H9 (cell line): ENCODE measurements around the gene STYXL1. TPM values are rescaled to one million over a fixed set of nuclear protein-coding genes. Genes with fewer than 3 reads are reported as not detected.

Source experiments
- DNase-seq: peaks from one replicate; pipeline ENCODE4 v3.0.0-alpha.2; 2017
- H2AFZ ChIP-seq: one replicate; pipeline ENCODE4 v1.6.1; 2013; ENCODE audit warnings: mild to moderate bottlenecking, low read length, control low read depth, moderate library complexity
- H2AK5ac ChIP-seq: 2 replicates; pipeline ENCODE4 v1.6.1; 2013; ENCODE audit warnings: low read length, control low read depth, mixed read lengths; ENCODE audit not compliant: insufficient read length
- H2BK120ac ChIP-seq: one replicate; pipeline ENCODE4 v1.6.1; 2013; ENCODE audit warnings: low read depth, mild to moderate bottlenecking, low read length, control low read depth, inconsistent platforms; ENCODE audit not compliant: poor library complexity, severe bottlenecking
- H2BK12ac ChIP-seq: 2 replicates; pipeline ENCODE4 v1.6.1; 2013; ENCODE audit warnings: low read length, control low read depth, mixed read lengths, low read depth; ENCODE audit not compliant: insufficient read length
- H2BK15ac ChIP-seq: 2 replicates; pipeline ENCODE4 v1.6.1; 2013; ENCODE audit warnings: low read depth, low read length, control low read depth
- H2BK20ac ChIP-seq: one replicate; pipeline ENCODE4 v1.6.1; 2013; ENCODE audit warnings: low read depth, mild to moderate bottlenecking, low read length, control low read depth, inconsistent platforms; ENCODE audit not compliant: poor library complexity, severe bottlenecking
- H2BK5ac ChIP-seq: 2 replicates; pipeline ENCODE4 v1.6.1; 2013; ENCODE audit warnings: low read length, control low read depth, mixed read lengths; ENCODE audit not compliant: insufficient read length
- H3K14ac ChIP-seq: 2 replicates; pipeline ENCODE4 v1.6.1; 2013; ENCODE audit warnings: low read length, control low read depth; ENCODE audit not compliant: insufficient read depth
- H3K18ac ChIP-seq: 2 replicates; pipeline ENCODE4 v1.6.1; 2013; ENCODE audit warnings: low read depth, mild to moderate bottlenecking, mixed read lengths, low read length, control low read depth; ENCODE audit not compliant: insufficient read length
- H3K23ac ChIP-seq: 2 replicates; pipeline ENCODE4 v1.6.1; 2013; ENCODE audit warnings: low read length, control low read depth, mixed read lengths, low read depth; ENCODE audit not compliant: insufficient read length
- H3K23me2 ChIP-seq: 2 replicates; pipeline ENCODE4 v1.6.1; 2013; ENCODE audit warnings: low read depth, mild to moderate bottlenecking, mixed read lengths, low read length, control low read depth; ENCODE audit not compliant: insufficient read length, poor library complexity, severe bottlenecking
- H3K27ac ChIP-seq: 2 replicates; pipeline ENCODE4 v1.5.1; 2013; ENCODE audit warnings: low read length, control low read depth, mixed read lengths, low read depth; ENCODE audit not compliant: insufficient read length
- H3K27me3 ChIP-seq: 2 replicates; pipeline ENCODE4 v1.6.1; 2013; ENCODE audit warnings: low read length, control low read depth, inconsistent platforms; ENCODE audit not compliant: insufficient read depth
- H3K4ac ChIP-seq: 2 replicates; pipeline ENCODE4 v1.6.1; 2013; ENCODE audit warnings: low read depth, mild to moderate bottlenecking, control low read depth, inconsistent platforms, low read length, moderate library complexity
- H3K4me1 ChIP-seq: 2 replicates; pipeline ENCODE4 v1.6.1; 2013; ENCODE audit warnings: low read length, control low read depth, inconsistent platforms; ENCODE audit not compliant: insufficient read depth
- H3K4me2 ChIP-seq: 2 replicates; pipeline ENCODE4 v1.6.1; 2013; ENCODE audit warnings: low read length, control low read depth, mixed read lengths; ENCODE audit not compliant: insufficient read length, insufficient read depth
- H3K56ac ChIP-seq: 2 replicates; pipeline ENCODE4 v1.6.1; 2013; ENCODE audit warnings: low read depth, mild to moderate bottlenecking, mixed read lengths, low read length, control low read depth; ENCODE audit not compliant: insufficient read length
- H3K79me1 ChIP-seq: 2 replicates; pipeline ENCODE4 v1.6.1; 2013; ENCODE audit warnings: low read depth, mild to moderate bottlenecking, moderate library complexity, low read length, control low read depth, inconsistent platforms; ENCODE audit not compliant: insufficient read depth, poor library complexity, severe bottlenecking
- H3K79me2 ChIP-seq: 2 replicates; pipeline ENCODE4 v1.6.1; 2013; ENCODE audit warnings: low read length, control low read depth, inconsistent platforms; ENCODE audit not compliant: insufficient read depth
- H3K9ac ChIP-seq: 2 replicates; pipeline ENCODE4 v1.6.1; 2013; ENCODE audit warnings: low read length, control low read depth, mixed read lengths; ENCODE audit not compliant: insufficient read length; ENCODE audit errors: extremely low read depth
- H3K9me3 ChIP-seq: one replicate; pipeline ENCODE4 v1.6.1; 2013; ENCODE audit warnings: low read depth, low read length, inconsistent platforms; ENCODE audit not compliant: control insufficient read depth
- H3T11ph ChIP-seq: one replicate; pipeline ENCODE4 v1.6.1; 2013; ENCODE audit warnings: mild to moderate bottlenecking, low read length, control low read depth, inconsistent platforms
- H4K20me1 ChIP-seq: one replicate; pipeline ENCODE4 v1.6.1; 2013; ENCODE audit not compliant: control insufficient read depth, insufficient read length, insufficient read depth
- H4K5ac ChIP-seq: 2 replicates; pipeline ENCODE4 v1.6.1; 2013; ENCODE audit warnings: low read depth, mild to moderate bottlenecking, mixed read lengths, low read length, control low read depth; ENCODE audit not compliant: insufficient read length
- H4K8ac ChIP-seq: replicated peaks from 2 replicates; pipeline ENCODE4 v1.6.1; 2013; ENCODE audit warnings: low read length, control low read depth, mixed read lengths, low read depth; ENCODE audit not compliant: insufficient read length
- H4K91ac ChIP-seq: 2 replicates; pipeline ENCODE4 v1.6.1; 2013; ENCODE audit warnings: low read depth, mild to moderate bottlenecking, moderate library complexity, mixed read lengths, low read length, control low read depth; ENCODE audit not compliant: insufficient read length
- H3K27ac Mint-ChIP-seq, 3 experiments: 2 replicates in 2 of 3; 3 replicates in 1 of 3; pipeline ENCODE4 v1.8.0; 2020 to 2021; ENCODE audit warnings: mixed read lengths in 3 of 3, mild to moderate bottlenecking in 1 of 3, moderate library complexity in 1 of 3
- H3K27me3 Mint-ChIP-seq: 2 replicates; pipeline ENCODE4 v1.8.0; 2021; ENCODE audit warnings: low read depth, mild to moderate bottlenecking, moderate library complexity, mixed read lengths
- H3K36me3 Mint-ChIP-seq, 3 experiments: 2 replicates in 2 of 3; 3 replicates in 1 of 3; pipeline ENCODE4 v1.8.0; 2020 to 2021; ENCODE audit warnings: low read depth in 3 of 3, mixed read lengths in 3 of 3; ENCODE audit not compliant: insufficient read depth in 1 of 3
- H3K4me1 Mint-ChIP-seq, 2 experiments: 2 replicates each; pipeline ENCODE4 v1.8.0; 2020; ENCODE audit warnings: mixed read lengths in 2 of 2
- H3K4me3 Mint-ChIP-seq, 2 experiments: 2 replicates in 1 of 2; 3 replicates in 1 of 2; pipeline ENCODE4 v1.8.0; 2020 to 2021; ENCODE audit warnings: mild to moderate bottlenecking in 2 of 2, mixed read lengths in 2 of 2, moderate library complexity in 1 of 2
- H3K9me3 Mint-ChIP-seq, 2 experiments: 2 replicates in 1 of 2; 3 replicates in 1 of 2; pipeline ENCODE4 v1.8.0; 2020; ENCODE audit warnings: mild to moderate bottlenecking in 2 of 2, mixed read lengths in 2 of 2, moderate library complexity in 1 of 2
- WGBS: extraction: QIAGEN DNeasy Blood & Tissue Kit; methylation state at CpG from one replicate; pipeline ENCODE4 v1.1.7; 2013; ENCODE audit warnings: missing lambda C conversion rate, low lambda C conversion rate, mixed read lengths; ENCODE audit not compliant: insufficient read length; ENCODE audit errors: extremely low coverage; 5-methylcytosine and 5-hydroxymethylcytosine counted together
- total RNA-seq: library from RNA; stranded (reverse); gene quantifications from 2 replicates; pipeline ENCODE4 v1.2.1, GENCODE V29; 2021
- TF ChIP-seq, protein P1 (sequence below): fragments of 200-600 bp; sonication (generic); conservative IDR thresholded peaks from 3 replicates; pipeline ENCODE4 v1.8.0; 2021; ENCODE audit warnings: antibody characterized with exemption, mild to moderate bottlenecking

The STYXL1 gene
- total RNA-seq, 1 experiment from 2014 or later: 38.7 TPM

DNA sequence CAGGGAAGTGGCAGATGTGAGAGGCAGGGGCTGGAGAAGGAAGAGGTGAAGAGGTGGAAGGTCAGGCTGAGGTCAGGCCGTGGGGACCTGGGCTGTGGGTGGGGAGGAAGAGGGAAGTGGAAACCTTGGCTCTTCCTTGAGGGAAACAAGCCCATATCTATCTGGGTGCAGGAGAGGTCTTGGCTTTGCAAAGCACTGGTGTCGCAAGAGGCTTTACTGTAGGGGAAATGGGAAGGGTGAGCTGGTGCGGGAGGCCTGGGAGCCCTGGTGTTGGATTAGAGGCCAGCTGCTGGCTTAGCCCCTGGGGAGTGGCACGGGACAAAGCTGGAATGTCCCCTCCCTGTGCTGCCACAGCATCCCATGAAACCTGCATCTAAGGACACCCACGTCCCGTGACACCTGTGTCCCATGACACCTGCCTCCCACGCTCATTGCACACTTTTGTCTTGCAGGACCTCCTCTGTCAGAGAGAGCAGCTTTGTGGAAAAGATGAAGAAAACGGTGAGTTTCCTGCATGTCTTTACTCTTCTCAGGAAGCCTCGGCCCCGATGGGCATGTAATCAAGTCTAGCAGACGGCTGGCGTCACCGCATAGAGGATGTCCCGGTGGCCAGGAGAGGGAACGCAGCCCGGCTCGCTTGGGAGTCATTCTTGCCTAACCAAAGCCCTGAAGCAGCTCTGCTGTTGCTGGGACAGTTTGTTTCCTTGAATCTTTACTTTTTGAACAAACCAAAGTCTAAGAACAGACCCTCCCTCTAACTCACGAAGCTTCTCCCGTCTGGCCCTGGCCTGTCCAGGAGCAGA is 75.6 kb downstream of the STYXL1 start:
- no peak overlapping the region for H2AK5ac ChIP-seq
- H4K20me1 ChIP-seq: no peaks in the 10 kb centered on the region
- no peak overlapping the region; the same call in 1 of the 2 replicates for H3K14ac ChIP-seq
- H3K27ac ChIP-seq: no peak overlapping the region
- no peak overlapping the region for H2BK20ac ChIP-seq
- H4K5ac ChIP-seq: no peak overlapping the region
- no peak overlapping the region for H2BK15ac ChIP-seq
- no peak overlapping the region for H3K23ac ChIP-seq
- H2BK120ac ChIP-seq: no peak overlapping the region
- H3K23me2 ChIP-seq: no peaks in the 10 kb centered on the region
- no peak overlapping the region for H3K18ac ChIP-seq
- H3K9ac ChIP-seq: no peak overlapping the region
- no peak overlapping the region for H3T11ph ChIP-seq
- DNase-seq: no peak
- no peaks in the 10 kb centered on the region for H3K4me1 ChIP-seq
- no peak overlapping the region for H3K4me2 ChIP-seq
- H3K36me3 Mint-ChIP-seq: peaks cover 11 to 39% (median 33%) of the 10 kb centered on the region in 3 experiments; a peak in 6 of 7 replicates
- no peaks in the 10 kb centered on the region for H3K27me3 ChIP-seq
- no peak overlapping the region for H2BK12ac ChIP-seq
- no peak overlapping the region for H2BK5ac ChIP-seq
- H3K4me3 Mint-ChIP-seq: no peak overlapping the region
- no peak overlapping the region for H2AFZ ChIP-seq
- no peaks in the 10 kb centered on the region for H3K79me2 ChIP-seq
- H4K91ac ChIP-seq: no peak overlapping the region
- peak overlapping the region; percentile 80 to 91 (median 85); a peak in 6 of 7 replicates for H3K27ac Mint-ChIP-seq
- no peaks in the 10 kb centered on the region for H3K79me1 ChIP-seq
- no peak overlapping the region for H3K4ac ChIP-seq
- TF ChIP-seq, protein P1, sequence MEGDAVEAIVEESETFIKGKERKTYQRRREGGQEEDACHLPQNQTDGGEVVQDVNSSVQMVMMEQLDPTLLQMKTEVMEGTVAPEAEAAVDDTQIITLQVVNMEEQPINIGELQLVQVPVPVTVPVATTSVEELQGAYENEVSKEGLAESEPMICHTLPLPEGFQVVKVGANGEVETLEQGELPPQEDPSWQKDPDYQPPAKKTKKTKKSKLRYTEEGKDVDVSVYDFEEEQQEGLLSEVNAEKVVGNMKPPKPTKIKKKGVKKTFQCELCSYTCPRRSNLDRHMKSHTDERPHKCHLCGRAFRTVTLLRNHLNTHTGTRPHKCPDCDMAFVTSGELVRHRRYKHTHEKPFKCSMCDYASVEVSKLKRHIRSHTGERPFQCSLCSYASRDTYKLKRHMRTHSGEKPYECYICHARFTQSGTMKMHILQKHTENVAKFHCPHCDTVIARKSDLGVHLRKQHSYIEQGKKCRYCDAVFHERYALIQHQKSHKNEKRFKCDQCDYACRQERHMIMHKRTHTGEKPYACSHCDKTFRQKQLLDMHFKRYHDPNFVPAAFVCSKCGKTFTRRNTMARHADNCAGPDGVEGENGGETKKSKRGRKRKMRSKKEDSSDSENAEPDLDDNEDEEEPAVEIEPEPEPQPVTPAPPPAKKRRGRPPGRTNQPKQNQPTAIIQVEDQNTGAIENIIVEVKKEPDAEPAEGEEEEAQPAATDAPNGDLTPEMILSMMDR: peak; percentile 55
- no CpG with 5 or more reads among the region's 19 CpGs for WGBS
- H3K56ac ChIP-seq: no peak overlapping the region
- H3K9me3 ChIP-seq: no peaks in the 10 kb centered on the region
- H4K8ac ChIP-seq: no peak overlapping the region
- no peaks in the 10 kb centered on the region; the same call in 1 of the 2 replicates for H3K27me3 Mint-ChIP-seq
- H3K4me1 Mint-ChIP-seq: peaks cover 0 to 11% of the 10 kb centered on the region in 2 experiments; a peak in 3 of 4 replicates
- H3K9me3 Mint-ChIP-seq: no peaks in the 10 kb centered on the region
